Measurements from ENCODE around the gene SLC25A43.

DNA sequence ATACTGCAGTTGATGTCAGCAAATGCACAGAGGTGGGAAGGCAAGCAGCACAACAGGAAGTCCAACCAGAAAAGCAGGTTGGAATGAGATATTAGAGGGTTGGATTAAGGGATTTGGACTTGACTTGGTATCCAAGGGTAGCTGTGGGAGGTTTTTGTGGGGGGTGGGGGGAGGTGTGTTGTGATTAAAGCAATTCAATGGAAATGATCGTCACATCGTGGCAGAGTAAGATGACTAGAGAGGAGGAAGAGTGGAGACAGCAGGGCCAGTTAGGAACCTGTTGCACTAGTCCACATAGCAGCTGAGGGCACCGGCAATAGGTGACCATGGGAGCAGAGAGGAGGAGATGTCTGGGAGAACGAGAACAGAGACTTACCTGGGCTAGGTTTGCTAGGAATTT, 2.4 kb downstream of the SLC25A43 start:
- TF ChIP-seq POLR2A (IDR thresholded peaks at IDR 0.05): no peak
- TF ChIP-seq, protein P1, sequence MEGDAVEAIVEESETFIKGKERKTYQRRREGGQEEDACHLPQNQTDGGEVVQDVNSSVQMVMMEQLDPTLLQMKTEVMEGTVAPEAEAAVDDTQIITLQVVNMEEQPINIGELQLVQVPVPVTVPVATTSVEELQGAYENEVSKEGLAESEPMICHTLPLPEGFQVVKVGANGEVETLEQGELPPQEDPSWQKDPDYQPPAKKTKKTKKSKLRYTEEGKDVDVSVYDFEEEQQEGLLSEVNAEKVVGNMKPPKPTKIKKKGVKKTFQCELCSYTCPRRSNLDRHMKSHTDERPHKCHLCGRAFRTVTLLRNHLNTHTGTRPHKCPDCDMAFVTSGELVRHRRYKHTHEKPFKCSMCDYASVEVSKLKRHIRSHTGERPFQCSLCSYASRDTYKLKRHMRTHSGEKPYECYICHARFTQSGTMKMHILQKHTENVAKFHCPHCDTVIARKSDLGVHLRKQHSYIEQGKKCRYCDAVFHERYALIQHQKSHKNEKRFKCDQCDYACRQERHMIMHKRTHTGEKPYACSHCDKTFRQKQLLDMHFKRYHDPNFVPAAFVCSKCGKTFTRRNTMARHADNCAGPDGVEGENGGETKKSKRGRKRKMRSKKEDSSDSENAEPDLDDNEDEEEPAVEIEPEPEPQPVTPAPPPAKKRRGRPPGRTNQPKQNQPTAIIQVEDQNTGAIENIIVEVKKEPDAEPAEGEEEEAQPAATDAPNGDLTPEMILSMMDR (IDR thresholded peaks at IDR 0.05): no peak

Measured in gastroesophageal sphincter (tissue), 3 donors.